HepG2 (cell line): ENCODE results near the gene MYO6. TPM values are rescaled to one million over a fixed set of nuclear protein-coding genes. Genes with fewer than 3 reads are reported as not detected.

Source experiments
- ATAC-seq: fragments of 200-7000 bp; cut with Tn5 transposase; 3 replicates; pipeline ENCODE4 v1.9.1; 2020; ENCODE audit warnings: mild to moderate bottlenecking, moderate library complexity
- BruUV-seq: library from RNA; stranded (reverse); fragments of 400-500 nt; replicated peaks from 2 replicates; lab custom pipeline; 2021; lab: Mats Ljungman, UMichigan
- CTCF ChIA-PET: fragments of 300-600 bp; formaldehyde crosslinking; extraction: SDS; loops from one replicate; lab custom pipeline; 2021; ENCODE audit warnings: low total read pairs, inconsistent platforms, low intra/inter-chr PET ratio; lab: Yijun Ruan, JAX
- POLR2A ChIA-PET: fragments of 350-600 bp; sonication (Branson Sonifier 250); formaldehyde crosslinking; loops from one replicate; lab custom pipeline; 2020; ENCODE audit warnings: antibody characterized with exemption, inconsistent platforms; lab: Yijun Ruan, JAX
- DNase-seq: peaks from one replicate; pipeline ENCODE4 v3.0.0-alpha.2; 2015; ENCODE audit warnings: low spot score
- FAIRE-seq: peaks from 3 replicates; lab custom pipeline; 2011; peaks lifted over from hg19 to GRCh38; lab: Jason Lieb, UNC
- H2AFZ ChIP-seq: one replicate; pipeline ENCODE4 v1.6.1; 2011; ENCODE audit warnings: low read length, inconsistent platforms
- H3K27ac ChIP-seq: fragments of 300-600 bp; 3 replicates; pipeline ENCODE4 v1.8.0; 2011; ENCODE audit warnings: mixed run types, mild to moderate bottlenecking, mixed read lengths, low read length, inconsistent platforms; ENCODE audit not compliant: insufficient read depth; ENCODE audit errors: extremely low read length
- H3K27me3 ChIP-seq, 2 experiments: fragments of 200-600 bp in 1 of 2; 2 replicates in 1 of 2; 3 replicates in 1 of 2; pipeline versions ENCODE4 v1.6.0 to v1.8.0; 2011; ENCODE audit warnings: low read length in 2 of 2, mild to moderate bottlenecking in 2 of 2, moderate library complexity in 2 of 2, inconsistent platforms in 1 of 2; ENCODE audit not compliant: insufficient read depth in 2 of 2, control insufficient read depth in 1 of 2
- H3K36me3 ChIP-seq, 2 experiments: fragments of 200-600 bp in 1 of 2; replicated peaks in 1 of 2; 2 replicates in 1 of 2; 3 replicates in 1 of 2; pipeline versions ENCODE4 v1.5.1 to v1.8.0; 2011; ENCODE audit warnings: low read length in 2 of 2, inconsistent platforms in 1 of 2; ENCODE audit not compliant: insufficient read depth in 2 of 2, control insufficient read depth in 1 of 2
- H3K4me1 ChIP-seq: 2 replicates; pipeline ENCODE4 v1.5.1; 2012; ENCODE audit warnings: low read length, inconsistent platforms; ENCODE audit not compliant: insufficient read depth
- H3K4me2 ChIP-seq: 2 replicates; pipeline ENCODE4 v1.6.0; 2011; ENCODE audit warnings: low read depth, low read length, inconsistent platforms
- H3K4me3 ChIP-seq, 3 experiments: fragments of 200-600 bp in 1 of 3; sonication (generic), shearing (Covaris generic) in 1 of 3; replicated peaks in 1 of 3; 2 replicates each; pipeline ENCODE4 v1.5.1; 2011 to 2016; ENCODE audit warnings: low read length in 3 of 3, inconsistent platforms in 2 of 3, low read depth in 2 of 3, mild to moderate bottlenecking in 2 of 3, control low read depth in 1 of 3, mixed read lengths in 1 of 3; ENCODE audit not compliant: insufficient read depth in 1 of 3
- H3K79me2 ChIP-seq: one replicate; pipeline ENCODE4 v1.6.1; 2011; ENCODE audit warnings: low read length, inconsistent platforms; ENCODE audit not compliant: insufficient read depth
- H3K9ac ChIP-seq: 2 replicates; pipeline ENCODE4 v1.6.0; 2011; ENCODE audit warnings: mild to moderate bottlenecking, low read depth, low read length, inconsistent platforms; ENCODE audit not compliant: insufficient read depth
- H3K9me3 ChIP-seq: 2 replicates; pipeline ENCODE4 v1.5.1; 2012; ENCODE audit warnings: mild to moderate bottlenecking, low read length
- H4K20me1 ChIP-seq: 2 replicates; pipeline ENCODE4 v1.6.0; 2011; ENCODE audit warnings: inconsistent platforms, mild to moderate bottlenecking, low read length, moderate library complexity; ENCODE audit not compliant: insufficient read depth
- DBP ChIP-seq: sonication (generic); formaldehyde crosslinking; IDR thresholded peaks from 2 replicates; pipeline ENCODE4 v1.4.0; 2020; ENCODE audit warnings: missing genetic modification reagents; ENCODE audit errors: not compliant biosample characterization
- GPN1 ChIP-seq: sonication (generic); formaldehyde crosslinking; IDR thresholded peaks from 2 replicates; pipeline ENCODE4 v1.5.1; 2020; ENCODE audit warnings: missing genetic modification reagents, borderline replicate concordance
- HDAC1 ChIP-seq: sonication (generic); formaldehyde crosslinking; IDR thresholded peaks from 2 replicates; pipeline ENCODE4 v1.5.1; 2020; ENCODE audit warnings: mild to moderate bottlenecking, missing genetic modification reagents
- KLF6 ChIP-seq: IDR thresholded peaks from 2 replicates; pipeline ENCODE4 v1.8.0; 2016; ENCODE audit warnings: missing biosample characterization, missing genetic modification reagents
- MAFF ChIP-seq: IDR thresholded peaks from 2 replicates; pipeline ENCODE4 v1.6.1; 2011; ENCODE audit warnings: low read depth, low read length, improper control_type of control experiment
- MZF1 ChIP-seq: sonication (generic); formaldehyde crosslinking; IDR thresholded peaks from 2 replicates; pipeline ENCODE4 v1.8.1; 2023; ENCODE audit warnings: mild to moderate bottlenecking, missing genetic modification reagents, borderline replicate concordance
- NR2F6 ChIP-seq, 2 experiments: IDR thresholded peaks; 2 replicates each; pipeline ENCODE4 v1.6.1; 2016; ENCODE audit warnings: antibody characterized with exemption in 1 of 2, mild to moderate bottlenecking in 1 of 2
- PATZ1 ChIP-seq: sonication (generic); formaldehyde crosslinking; IDR thresholded peaks from 2 replicates; pipeline ENCODE4 v1.4.0; 2020; ENCODE audit warnings: missing genetic modification reagents
- POLR2G ChIP-seq: fragments of 200-400 bp; formaldehyde crosslinking; IDR thresholded peaks from 2 replicates; pipeline ENCODE4 v1.6.1; 2018; ENCODE audit warnings: mild to moderate bottlenecking, low read depth, low read length, moderate library complexity
- U2AF2 ChIP-seq: fragments of 200-400 bp; formaldehyde crosslinking; IDR thresholded peaks from 2 replicates; pipeline ENCODE4 v1.6.1; 2017; ENCODE audit warnings: low read depth, mild to moderate bottlenecking, low read length
- ZNF3 ChIP-seq: IDR thresholded peaks from 2 replicates; pipeline ENCODE4 v1.7.0; 2017; ENCODE audit warnings: inconsistent platforms
- ZNF331 ChIP-seq: sonication (generic); formaldehyde crosslinking; IDR thresholded peaks from 2 replicates; pipeline ENCODE4 v1.4.0; 2020; ENCODE audit warnings: missing genetic modification reagents
- ZNF607 ChIP-seq: sonication (generic); formaldehyde crosslinking; IDR thresholded peaks from 2 replicates; pipeline ENCODE4 v1.5.1; 2020; ENCODE audit warnings: missing genetic modification reagents, mild to moderate bottlenecking, borderline replicate concordance
- ZNF7 ChIP-seq: IDR thresholded peaks from 2 replicates; pipeline ENCODE4 v1.6.1; 2016; ENCODE audit warnings: missing biosample characterization, missing genetic modification reagents
- WGBS: methylation state at CpG from one replicate; pipeline ENCODE4 v1.1.6; 2017; ENCODE audit warnings: low lambda C conversion rate; 5-methylcytosine and 5-hydroxymethylcytosine counted together
- in situ Hi-C: cut with HindIII; loops from 2 replicates; pipeline ENCODE4 v1.10.0; 2017; ENCODE audit warnings: low pct_unique_long_range_greater_than_20kb; ENCODE audit not compliant: extremely low pct_ligation_motif_present
- intact Hi-C: fragments of 100-400 bp; cut with micrococcal nuclease; formaldehyde crosslinking; loops from one replicate; pipeline ENCODE4 v1.10.0; 2022; ENCODE audit not compliant: unreplicated experiment
- polyA plus RNA-seq, 8 experiments: library from polyadenylated mRNA; depleted of rRNA in 3 of 8; stranded (reverse) in 7 of 8; unstranded in 1 of 8; fragments of >200 nt; fragmentation: Illumina TruSeq in 4 of 8; extraction: Trizol in 4 of 8; gene quantifications; 2 replicates each; pipeline versions ENCODE4 v1.2.1 to v1.2.3, GENCODE V29; 2011 to 2016; ENCODE audit warnings: low read depth in 4 of 8, missing spikeins in 1 of 8, mixed read lengths in 1 of 8; ENCODE audit not compliant: insufficient read depth in 1 of 8
- total RNA-seq, 5 experiments: library from RNA; depleted of rRNA; stranded (reverse); fragments of >200 nt; fragmentation: Illumina TruSeq; extraction: Trizol; gene quantifications; 2 replicates each; pipeline ENCODE4 v1.2.3, GENCODE V29; 2016; ENCODE audit warnings: low read depth in 1 of 5
- TF ChIP-seq, protein P1 (sequence below): IDR thresholded peaks from 2 replicates; pipeline ENCODE4 v1.6.1; 2012; ENCODE audit warnings: low read length, improper control_type of control experiment

MYO6 gene
- total and polyA plus RNA-seq, 2 of the 13 experiments (the other 11 are each of a cell fraction or from before 2014, with no cell fraction given): 5.4 to 7.5 TPM

DNA sequence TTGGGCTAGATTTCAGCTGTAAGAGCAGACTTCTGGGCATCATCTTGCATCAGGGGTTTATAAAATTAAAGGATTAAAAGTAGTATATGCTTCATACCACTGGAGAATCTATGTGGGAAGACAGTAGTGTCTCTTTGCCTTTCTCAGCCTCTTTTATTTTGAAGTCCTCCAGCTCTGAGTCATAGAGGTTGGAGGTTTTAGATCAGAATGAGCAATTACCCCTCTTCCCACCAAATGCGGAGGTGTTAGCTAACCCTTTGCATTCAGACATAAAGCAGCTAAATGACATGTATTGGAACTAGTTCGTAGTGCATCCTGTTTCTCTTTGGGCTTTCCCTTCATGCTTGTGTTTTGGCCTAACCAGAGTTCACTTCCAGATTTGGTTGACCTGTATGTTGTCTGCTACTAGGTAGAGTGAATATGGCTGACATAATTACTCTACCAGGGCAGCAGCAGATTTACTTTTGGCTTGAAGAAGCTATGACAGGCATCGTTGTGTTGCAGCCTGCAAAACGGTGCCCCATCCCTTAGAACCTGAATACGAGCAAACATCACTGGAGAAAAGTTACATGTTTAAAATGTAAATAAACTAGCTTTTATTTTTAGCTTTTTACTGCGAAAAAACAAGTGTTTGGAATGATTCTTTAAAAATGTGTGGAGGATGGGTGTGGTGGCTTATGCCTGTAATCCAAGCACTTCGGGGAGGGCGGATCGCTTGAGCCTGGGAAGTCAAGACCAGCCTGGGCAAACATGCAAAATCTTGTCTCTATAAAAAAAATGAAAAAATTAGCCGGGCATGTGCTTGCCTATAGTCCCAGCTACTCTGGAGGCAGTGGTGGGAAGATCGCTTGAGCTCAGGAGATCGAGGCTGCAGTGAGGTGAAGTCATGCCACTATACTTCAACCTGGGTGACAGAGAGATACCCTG, 82.2 kb downstream of the MYO6 start:
- no peak overlapping the region for H3K4me3 ChIP-seq
- H3K79me2 ChIP-seq: no peaks in the 10 kb centered on the region
- 93% methylated on average over 12 of the region's 12 CpGs for WGBS
- CTCF ChIA-PET: no interaction called here
- intact Hi-C loops: no loop called here
- POLR2A ChIA-PET: no interaction called here
- no peaks in the 10 kb centered on the region for H4K20me1 ChIP-seq
- H2AFZ ChIP-seq: no peak overlapping the region
- in situ Hi-C loops: no loop called here
- H3K4me1 ChIP-seq: no peaks in the 10 kb centered on the region
- no TSS peak for BruUV-seq
- H3K9ac ChIP-seq: no peak overlapping the region
- no peak overlapping the region for H3K27ac ChIP-seq
- FAIRE-seq (no peak), ATAC-seq (no peak), DNase-seq (no peak)
- no peaks in the 10 kb centered on the region for H3K9me3 ChIP-seq
- peaks cover 0 to 1% of the 10 kb centered on the region in 2 experiments; a peak in 3 of 5 replicates for H3K36me3 ChIP-seq
- TF ChIP-seq NR2F6 (IDR thresholded peaks at IDR 0.05) (no peak), NR2F6 (CRISPR knock-in tag; IDR thresholded peaks at IDR 0.05) (no peak), DBP (CRISPR knock-in tag) (no peak), ZNF331 (CRISPR knock-in tag) (no peak), POLR2G (no peak), ZNF7 (no peak), MAFF (no peak), PATZ1 (CRISPR knock-in tag) (no peak), U2AF2 (no peak), ZNF3 (CRISPR knock-in tag) (no peak), HDAC1 (CRISPR knock-in tag) (no peak), ZNF607 (CRISPR knock-in tag) (no peak), MZF1 (CRISPR knock-in tag) (no peak), GPN1 (CRISPR knock-in tag) (no peak), KLF6 (no peak)
- TF ChIP-seq, protein P1, sequence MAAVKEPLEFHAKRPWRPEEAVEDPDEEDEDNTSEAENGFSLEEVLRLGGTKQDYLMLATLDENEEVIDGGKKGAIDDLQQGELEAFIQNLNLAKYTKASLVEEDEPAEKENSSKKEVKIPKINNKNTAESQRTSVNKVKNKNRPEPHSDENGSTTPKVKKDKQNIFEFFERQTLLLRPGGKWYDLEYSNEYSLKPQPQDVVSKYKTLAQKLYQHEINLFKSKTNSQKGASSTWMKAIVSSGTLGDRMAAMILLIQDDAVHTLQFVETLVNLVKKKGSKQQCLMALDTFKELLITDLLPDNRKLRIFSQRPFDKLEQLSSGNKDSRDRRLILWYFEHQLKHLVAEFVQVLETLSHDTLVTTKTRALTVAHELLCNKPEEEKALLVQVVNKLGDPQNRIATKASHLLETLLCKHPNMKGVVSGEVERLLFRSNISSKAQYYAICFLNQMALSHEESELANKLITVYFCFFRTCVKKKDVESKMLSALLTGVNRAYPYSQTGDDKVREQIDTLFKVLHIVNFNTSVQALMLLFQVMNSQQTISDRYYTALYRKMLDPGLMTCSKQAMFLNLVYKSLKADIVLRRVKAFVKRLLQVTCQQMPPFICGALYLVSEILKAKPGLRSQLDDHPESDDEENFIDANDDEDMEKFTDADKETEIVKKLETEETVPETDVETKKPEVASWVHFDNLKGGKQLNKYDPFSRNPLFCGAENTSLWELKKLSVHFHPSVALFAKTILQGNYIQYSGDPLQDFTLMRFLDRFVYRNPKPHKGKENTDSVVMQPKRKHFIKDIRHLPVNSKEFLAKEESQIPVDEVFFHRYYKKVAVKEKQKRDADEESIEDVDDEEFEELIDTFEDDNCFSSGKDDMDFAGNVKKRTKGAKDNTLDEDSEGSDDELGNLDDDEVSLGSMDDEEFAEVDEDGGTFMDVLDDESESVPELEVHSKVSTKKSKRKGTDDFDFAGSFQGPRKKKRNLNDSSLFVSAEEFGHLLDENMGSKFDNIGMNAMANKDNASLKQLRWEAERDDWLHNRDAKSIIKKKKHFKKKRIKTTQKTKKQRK: no peak
- H3K4me2 ChIP-seq: no peak overlapping the region
- no peaks in the 10 kb centered on the region for H3K27me3 ChIP-seq
